NOMO-1 treated with DMSO at 0.1 percent for 48 hours (cell line): ENCODE data around the gene ANKLE1.
"Not testable (repeated sequence)": the region's sequence is repeated elsewhere in the genome, so short reads cannot be mapped to it uniquely, and the experiment has no call there.

Experiments used
- DNase-seq: peaks from one replicate; lab custom pipeline; 2025; ENCODE audit not compliant: unreplicated experiment; lab: John Stamatoyannopoulos, UW

The ANKLE1 gene

DNA sequence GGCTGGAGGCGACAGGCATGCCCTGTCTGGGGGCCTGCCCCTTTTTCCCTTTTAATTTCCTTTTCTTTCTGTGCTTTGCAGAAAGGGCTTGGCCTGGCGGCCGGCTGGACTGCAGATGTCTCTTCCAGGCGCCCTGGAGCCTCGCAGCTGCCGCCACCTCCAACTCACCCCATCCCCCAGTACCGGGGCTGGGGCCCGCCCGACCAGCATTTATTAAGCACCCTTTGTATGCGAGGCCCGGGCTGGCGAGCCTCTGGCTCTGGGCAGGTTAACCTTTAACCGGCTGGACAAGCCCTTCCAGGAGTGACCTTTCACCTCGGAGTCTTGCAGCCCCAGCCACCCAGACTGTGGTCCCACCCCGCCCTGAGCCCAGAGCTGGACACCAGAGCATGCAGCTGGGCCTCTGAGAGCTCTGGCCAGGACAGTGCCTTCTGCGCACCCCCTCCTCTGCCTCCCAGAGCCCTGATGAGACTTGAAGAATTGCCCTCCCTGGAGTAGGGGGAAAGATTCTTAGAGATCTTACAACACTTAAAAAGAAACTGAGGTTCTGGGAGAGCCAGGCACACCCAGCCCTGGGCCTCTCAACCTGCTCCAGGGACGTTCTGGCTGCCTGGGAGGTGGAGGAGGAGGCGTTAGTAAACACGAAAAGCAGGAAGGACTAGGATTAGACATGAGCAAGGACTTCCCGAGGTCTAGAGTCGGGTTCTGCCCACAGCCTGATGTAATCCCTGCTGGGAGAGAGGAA lies 34.8 kb upstream of the ANKLE1 start:
- no peak for DNase-seq

DNA sequence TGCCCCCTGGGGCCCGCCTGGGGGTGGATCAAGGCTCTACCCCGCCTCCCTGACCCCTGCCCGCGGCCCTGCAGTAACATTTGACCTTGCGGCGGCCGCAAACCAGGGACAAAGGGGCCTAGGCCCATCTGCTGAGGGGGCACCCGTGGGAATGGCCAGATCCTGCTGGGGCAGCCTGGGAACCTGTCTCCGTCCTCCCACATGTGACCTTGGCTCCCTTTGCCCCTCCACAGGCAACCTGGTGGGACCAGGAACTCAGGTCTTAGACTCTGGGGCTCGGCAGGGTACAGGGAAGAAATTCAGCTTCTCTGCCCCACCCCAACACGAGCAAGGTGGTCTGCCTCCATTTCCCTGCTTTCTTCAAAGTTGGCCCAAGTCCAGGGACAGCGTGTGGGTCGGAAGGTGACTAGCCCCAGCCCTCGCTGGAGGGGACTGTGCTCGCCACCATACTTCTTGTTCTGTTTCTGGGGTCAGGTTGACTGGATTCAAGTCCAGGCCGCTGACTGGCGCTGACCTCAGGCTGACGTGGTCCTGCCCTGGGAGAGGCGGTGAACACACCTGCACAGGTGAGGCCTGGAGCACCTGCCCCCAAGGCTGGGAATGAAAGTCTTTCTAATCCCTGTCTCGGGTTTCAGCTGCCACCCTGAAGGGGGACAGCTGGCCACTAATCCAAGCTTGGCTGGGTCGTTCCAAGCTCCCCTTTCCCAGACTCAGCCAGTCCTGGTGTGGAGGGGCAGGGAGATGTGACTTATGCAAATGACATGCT lies 33.5 kb upstream of the ANKLE1 start:
- DNase-seq: no peak

DNA sequence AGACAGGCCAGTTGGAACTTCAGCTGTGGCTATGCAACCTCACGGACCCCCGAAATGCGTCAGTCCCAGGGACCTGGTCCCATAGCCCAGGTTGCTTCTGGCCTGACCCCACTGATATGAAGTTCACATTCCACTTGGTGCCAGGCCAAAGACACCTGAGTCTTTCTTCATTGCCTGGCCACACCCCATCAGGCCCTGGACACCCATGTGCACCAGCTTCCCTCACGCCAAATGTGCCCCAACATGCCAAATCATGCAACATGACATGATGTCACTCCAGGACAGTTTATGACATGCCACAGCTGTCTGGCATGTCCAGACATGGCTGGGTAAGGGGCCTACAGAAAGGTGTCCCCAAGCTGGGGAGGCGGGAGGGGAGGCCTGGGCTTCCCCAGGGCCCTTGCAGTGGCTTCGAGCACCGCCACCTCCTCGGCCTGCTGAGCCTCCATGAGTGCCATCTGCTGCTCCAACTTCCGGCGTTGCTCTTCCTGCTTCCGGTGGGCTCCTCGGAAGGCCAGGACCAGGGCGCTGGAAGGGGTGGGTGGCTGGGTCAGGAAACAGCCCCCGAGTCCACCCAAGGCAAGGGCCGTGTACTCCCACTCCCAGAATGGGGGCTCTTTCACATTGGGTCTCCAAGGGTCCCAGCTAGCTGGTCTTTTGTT lies 31.7 kb upstream of the ANKLE1 start:
- no peak for DNase-seq

DNA sequence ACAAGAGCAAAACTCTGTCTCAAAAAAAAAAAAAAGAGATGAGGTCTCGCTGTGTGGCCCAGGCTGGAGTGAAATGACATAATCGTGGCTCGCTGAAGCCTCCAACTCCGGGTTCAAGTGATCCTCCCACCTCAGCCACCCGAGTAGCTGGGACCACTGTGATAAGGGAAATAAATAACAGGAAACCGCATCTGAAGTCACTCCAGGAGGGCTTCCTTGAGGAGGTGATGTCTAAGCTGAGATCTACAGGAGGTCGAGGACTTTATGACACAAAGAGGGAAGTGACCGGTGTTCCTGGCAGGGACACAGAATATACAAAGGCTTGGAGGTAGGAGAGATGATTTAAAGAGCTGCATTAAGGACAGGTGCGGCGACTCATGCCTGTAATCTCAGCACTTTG lies 27.1 kb upstream of the ANKLE1 start:
- DNase-seq: no peak

DNA sequence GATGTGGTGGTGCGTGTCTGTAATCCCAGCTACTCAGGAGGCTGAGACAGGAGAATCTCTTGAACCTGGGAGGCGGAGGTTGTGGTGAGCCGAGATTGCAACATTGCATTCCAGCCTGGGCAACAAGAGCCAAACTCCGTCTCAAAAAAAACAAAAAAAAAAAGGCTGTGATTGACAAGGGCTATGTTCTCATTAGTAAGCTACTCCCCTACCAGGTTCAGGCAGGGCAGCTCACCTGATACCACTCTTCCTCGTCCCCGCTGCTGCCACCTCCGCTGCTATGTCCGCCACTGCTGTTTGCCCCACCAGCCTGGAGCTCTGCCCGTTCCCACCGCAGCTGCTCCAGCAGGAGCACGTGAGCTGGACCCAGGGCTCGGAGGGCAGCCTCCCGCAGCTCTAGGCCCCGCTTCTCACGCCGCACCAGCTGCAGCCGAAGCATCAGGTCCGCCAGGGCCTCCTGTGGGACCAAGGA lies 26.5 kb upstream of the ANKLE1 start:
- DNase-seq: no peak

DNA sequence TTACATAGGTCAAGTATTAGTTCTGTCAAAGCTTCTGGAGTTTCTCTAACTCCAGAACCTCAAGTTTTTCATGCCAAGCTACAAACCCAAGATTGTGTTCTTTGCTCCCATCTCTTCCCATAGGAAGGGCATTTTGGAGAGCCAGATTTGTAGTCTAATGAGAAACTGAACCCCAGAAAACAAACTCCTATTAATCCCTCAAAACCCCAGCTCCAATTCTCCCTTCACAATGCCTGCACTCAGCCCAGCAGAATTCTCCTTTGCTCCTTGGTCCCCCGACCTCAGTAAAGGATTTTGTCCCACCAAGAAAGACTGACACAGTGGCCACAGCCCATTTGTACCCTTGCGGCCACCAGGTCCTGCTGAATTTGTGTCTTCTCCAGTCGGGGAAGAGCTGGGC lies 25.6 kb upstream of the ANKLE1 start:
- DNase-seq: no peak

DNA sequence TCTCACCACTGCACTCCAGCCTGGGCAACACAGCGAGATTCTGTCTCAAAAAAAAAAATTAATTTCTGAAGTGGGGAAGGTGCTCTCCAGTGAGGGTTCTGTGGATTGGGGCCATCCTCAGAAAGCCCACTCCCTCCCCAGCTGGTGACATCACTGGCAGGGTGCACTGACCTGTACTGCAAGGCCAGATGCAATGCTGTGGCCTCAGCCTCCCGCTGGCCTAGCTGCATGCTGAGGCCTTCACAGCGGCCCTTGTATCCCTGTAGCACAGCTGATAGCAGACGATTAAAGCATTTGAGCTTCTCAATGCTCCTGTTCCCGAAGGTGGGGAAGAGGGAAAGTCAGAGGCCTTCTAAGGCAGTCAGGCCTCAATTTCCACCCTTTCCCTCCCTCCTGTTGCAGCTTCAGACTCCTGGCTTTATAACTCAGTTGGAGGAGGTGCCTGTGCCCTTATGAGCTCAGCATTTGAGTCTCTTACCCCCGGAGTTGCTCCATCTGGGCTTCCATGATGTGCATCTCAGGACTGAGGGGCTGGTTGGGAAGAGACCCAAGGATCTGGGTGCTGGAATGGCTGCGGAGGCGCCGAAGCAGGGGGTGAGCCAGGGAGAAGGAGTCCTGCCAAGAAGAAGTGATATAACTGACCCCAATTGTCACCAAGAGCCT lies 22.5 kb upstream of the ANKLE1 start:
- DNase-seq: no peak

DNA sequence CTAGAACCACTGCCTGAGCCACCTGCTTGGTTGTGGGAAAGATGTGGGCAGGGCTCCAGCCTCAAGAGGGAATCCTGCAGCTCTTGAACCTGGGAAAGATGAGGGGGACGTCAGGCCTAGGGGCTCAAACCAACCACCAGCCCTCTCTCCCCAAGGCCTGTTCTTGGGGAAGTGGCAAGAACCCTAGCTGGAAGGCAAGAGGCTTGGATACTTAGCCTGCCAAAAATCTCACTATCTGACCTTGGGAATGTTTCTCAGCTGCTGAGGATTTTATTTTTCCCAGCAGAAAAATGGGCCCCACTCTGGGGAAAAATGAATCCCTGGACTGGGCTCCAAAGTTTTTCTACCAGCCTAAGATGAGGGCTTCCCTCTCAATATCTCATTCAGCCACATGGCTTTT lies 21.8 kb upstream of the ANKLE1 start:
- DNase-seq: no peak

DNA sequence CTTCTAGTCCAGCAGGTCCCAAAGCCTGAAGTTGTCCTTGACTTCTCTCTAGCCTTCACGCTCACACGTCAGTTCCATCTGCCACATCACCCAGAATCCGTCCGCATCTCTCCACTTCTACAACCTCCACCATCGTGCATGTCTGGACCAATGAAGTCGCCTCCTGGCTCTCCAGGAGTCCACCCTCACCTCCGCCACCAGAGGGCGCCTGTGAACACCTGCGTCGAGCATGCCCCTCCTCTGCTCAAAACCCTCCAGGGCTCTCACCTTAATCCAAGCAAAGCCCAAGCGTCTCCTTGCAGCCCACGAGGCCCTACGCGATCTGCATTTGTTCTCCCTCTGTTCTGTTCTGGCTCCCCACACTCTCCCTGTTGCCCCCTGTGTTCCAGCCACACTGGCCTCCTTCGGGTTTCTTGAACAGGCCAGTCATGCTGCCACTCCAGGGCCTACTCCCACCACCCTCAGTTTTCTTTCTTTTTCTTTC lies 20.8 kb upstream of the ANKLE1 start:
- DNase-seq: peak; percentile 78

DNA sequence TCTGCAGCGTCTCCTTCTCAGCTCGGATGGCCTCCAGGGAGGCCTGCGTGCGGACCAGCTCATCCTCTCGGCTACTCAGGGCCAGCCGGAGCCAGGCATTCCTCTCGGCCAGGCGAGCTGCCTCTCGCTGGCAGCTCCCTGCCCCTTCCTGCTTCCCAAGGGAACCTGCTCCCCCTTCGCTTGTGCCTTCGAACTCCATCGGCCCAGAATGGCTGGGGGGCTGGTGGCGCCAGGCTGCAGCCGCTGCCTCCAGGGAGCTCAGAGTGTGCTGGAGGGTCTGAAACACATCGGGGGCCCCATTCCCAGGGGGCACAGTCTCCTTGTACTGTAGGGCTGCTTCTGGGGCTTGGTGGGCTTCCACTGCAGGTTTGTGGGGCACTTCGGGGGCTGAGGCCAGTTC lies 19.1 kb upstream of the ANKLE1 start:
- no peak for DNase-seq

DNA sequence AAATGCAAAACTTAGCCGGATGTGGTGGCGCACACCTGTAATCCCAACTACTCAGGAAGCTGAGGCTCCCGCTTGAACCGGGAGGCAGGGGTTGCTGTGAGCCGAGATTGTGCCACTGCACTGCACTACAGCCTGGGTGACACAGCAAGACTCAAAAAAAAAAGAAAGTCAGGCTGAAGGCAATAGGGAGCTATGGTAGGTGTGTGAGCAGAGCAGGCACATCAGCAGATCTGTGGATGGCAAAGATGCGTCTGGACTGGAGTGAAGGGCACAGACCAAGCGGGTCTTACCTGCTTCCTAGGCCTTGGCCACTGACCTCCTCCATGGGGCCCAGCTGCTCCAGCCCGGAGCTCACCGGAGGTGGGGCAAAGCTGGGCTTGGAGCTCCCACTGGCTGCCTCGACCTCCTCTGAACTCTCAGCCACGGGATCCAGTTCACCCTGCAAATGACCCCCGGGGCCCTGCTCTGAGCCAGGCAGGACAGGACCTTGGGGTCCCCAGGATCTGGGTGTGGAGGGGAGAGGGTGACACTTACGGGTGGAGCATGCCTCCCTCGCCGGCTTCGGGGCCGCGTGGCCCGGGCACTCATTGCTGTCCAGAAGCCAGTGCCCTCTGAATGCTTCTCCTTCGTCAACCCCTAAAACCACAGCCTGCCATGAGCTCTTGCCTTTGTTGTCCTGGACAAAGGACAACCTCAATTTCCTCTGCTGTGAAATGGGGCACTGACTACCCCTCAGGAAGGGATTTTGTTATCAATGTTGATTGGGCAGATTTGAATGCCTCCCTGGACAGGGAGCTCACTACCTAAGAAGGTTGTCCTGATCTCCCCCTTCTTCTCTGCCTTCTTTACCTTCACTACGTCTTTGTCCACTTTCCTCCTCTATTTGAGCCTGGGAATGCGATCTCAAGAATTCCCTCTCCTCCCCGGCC lies 17.7 kb upstream of the ANKLE1 start:
- DNase-seq: no peak

DNA sequence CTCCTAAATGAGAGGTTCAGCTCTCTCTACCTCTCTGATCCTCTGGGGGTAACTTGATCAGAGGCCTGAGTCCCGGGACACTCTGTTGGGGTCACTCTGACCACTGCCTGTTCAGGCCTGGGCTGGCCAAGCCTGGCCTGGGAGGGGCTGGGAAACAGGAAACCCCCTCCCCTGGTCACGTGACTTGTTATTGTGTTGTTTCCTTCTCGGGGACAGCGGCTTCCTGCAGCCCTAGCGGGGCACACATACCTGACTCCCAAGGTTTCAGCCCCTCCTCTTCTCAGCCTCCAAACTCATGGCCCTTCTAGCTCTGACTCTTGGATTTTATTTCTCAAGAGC lies 17.1 kb upstream of the ANKLE1 start, which contains the start of gene USHBP1:
TSS of gene USHBP1 (minus strand) at position 105 of the 339 bp plus-strand sequence. CDS start 446 bp downstream, outside the sequence.
- DNase-seq: no peak

DNA sequence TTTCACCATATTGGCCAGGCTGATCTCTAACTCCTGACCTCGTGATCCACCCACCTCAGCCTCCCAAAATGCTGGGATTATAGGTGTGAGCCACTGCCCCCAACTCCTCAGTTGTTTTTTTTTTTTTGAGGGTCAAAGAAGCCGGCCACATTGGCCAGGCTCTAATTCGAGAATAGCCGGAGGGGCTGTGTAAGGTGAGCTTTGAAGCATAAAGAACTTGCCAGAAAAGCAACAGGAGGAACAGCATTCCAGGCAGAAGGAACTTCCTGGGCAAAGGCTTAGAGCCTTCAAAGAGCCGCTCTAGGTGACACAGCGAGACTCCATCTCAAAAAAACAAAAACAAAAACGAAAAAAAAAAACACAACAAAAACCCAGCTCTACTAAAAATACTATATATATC lies 15.7 kb upstream of the ANKLE1 start:
- DNase-seq: no peak

DNA sequence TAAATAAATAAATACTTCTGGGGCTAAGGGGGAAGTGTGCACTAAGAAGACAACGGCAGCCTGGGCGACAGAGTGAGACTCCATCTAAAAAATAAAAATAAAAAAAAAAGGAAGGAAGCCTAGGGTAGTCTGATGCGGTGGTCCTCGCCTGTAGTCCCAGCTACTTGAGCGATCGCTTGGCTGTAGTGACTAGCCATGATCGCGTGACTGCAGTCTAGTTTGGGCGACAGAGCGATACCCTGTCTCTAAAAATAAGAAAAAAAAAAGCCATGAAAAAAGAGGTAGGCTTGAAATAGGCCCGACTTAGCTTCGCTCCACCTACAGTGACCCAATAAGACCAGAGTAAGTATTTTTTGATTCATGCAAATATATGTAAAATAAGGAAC lies 15.1 kb upstream of the ANKLE1 start:
- peak; percentile 72 for DNase-seq

DNA sequence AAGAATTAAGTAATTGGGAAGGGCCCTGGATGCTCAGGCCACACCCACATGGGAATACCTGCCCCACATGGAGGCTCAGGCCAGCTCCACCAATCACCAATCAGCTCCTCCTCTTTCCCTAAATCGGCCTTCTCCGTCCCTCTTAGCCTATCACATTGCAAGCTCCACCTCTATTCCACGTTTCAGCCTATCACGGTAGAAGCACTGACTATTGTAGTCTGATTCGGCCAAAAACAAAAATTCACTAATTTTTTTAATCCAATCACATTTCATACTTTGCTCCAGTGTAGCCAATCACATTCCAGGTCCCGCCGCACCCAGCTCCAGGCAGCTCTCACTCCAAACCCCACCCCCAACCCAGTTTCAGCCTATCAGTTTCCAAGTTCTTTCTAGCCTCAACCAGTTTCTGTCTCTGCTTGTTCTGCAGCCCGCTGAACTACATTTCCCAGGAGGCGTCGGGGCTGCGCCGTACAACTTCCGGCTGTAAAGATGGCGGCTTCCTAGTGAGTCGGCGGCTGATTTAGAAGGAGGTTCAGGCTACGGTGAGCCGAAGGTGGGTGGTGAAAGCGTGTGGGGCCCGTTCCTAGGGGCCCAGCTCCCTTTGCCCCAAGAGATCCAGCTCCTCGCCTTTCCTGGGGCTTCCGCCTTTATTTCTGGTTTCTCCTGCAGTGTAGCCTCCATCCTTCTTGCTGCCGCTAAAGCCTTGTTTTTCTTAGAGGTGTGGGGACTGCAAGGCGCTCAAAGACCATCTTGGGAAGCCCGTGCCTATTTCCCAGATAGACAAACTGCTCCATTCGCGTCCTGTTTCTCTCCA lies 14.5 kb upstream of the ANKLE1 start, which contains the start of gene BABAM1:
TSS of gene BABAM1 (plus strand) at position 469 of the 814 bp plus-strand sequence. CDS start 1,364 bp downstream, outside the sequence.
- DNase-seq: peak; percentile 100

DNA sequence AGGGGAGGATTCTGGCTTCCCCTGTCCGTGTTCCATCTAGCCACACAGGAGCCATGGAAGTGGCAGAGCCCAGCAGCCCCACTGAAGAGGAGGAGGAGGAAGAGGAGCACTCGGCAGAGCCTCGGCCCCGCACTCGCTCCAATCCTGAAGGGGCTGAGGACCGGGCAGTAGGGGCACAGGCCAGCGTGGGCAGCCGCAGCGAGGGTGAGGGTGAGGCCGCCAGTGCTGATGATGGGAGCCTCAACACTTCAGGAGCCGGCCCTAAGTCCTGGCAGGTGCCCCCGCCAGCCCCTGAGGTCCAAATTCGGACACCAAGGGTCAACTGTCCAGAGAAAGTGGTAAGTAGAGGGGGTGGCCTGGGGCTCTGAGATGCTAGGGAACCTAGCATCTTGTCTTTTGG lies 12.9 kb upstream of the ANKLE1 start:
- no peak for DNase-seq

DNA sequence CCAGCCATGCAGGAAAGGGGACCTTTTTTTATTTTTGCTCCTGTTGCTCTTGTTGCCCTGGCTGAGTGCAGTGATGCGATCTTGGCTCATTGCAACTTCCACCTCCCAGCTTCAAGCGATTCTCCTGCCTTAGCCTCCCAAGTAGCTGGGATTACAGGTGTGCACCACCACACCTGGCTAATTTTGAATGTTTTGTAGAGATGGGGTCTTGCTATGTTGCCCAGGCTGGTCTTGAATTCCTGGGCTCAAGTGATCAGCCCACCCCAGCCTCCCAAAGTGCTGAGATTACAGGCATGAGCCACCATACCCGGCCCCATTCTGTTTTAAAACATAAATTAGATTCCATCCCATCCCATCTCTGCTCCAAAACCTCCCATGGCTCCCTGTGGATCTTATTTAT lies 6.8 kb upstream of the ANKLE1 start:
- not testable (repeated sequence) for DNase-seq

DNA sequence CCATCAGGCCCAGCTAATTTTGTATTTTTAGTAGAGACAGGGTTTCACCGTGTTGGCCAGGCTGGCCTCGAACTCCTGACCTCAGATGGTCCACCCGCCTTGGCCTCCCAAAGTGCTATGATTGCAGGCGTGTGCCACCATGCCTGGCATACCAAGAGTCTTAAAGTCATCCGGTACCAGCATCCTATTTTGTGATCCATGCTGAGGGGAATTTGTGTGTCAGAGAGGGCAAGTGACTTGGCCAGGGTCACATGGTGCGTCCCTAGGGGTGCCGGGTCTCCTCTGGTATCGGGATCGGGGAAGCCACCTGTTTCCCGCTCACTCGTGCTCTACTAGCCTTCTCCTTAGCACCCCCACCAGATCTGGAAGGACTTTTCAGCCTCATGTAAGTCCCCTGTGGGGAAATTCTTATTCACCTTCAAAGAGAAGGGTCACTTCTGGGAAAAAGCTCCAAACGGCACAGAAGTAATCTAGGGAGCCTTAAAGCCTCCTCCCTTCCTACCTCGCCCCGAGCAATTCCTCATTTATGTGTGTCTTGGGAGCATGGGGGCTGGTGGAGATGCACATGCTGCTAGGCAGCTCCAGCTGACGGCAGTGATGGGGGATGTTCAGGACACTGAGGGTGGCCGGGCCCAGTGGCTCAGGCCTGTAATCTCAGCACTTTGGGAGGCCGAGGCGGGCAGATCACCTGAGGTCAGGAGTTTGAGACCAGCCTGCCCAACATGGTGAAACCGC lies 6.1 kb upstream of the ANKLE1 start:
- DNase-seq: no peak

DNA sequence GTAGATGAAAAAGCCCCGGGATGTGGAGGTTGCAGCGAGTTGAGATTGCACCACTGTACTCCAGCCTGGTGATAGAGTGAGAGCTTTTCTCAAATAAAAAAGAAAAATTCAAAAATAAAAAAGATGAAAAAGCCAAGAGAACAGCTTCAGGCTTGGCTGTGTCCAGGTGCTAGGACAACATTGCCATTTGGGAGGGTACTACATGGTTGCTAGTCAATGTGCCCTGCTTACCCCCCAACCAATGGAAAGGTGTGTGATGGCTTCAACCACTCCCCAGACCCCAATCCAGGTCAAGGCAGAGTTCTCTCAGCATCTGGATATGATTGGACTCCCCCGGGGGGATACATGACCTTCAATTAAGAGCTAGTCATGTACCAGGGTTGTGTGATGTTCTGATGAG lies 2.3 kb upstream of the ANKLE1 start:
- no peak for DNase-seq
